GM12878 (cell line): ENCODE results near the gene ARL3. TPM values are rescaled to one million over a fixed set of nuclear protein-coding genes. Genes with fewer than 3 reads are reported as not detected.

Experiments used
- ATAC-seq: fragments of 200-7000 bp; cut with Tn5 transposase; 3 replicates; pipeline ENCODE4 v1.9.1; 2020; ENCODE audit warnings: mild to moderate bottlenecking, moderate library complexity
- BruUV-seq: library from RNA; stranded (reverse); fragments of 400-500 nt; replicated peaks from 2 replicates; lab custom pipeline; 2021; lab: Mats Ljungman, UMichigan
- CTCF ChIA-PET: fragments of 300-600 bp; sonication (Branson Sonifier 250); formaldehyde crosslinking; extraction: SDS; loops from one replicate; lab custom pipeline; 2021; ENCODE audit warnings: inconsistent platforms; lab: Yijun Ruan, JAX
- POLR2A ChIA-PET: fragments of 350-600 bp; formaldehyde crosslinking; extraction: SDS; loops from one replicate; lab custom pipeline; 2021; ENCODE audit warnings: inconsistent platforms; lab: Charles Lee
- RAD21 ChIA-PET: fragments of 300-600 bp; sonication (Branson Sonifier 250); formaldehyde crosslinking; loops from one replicate; lab custom pipeline; 2023; ENCODE audit warnings: antibody characterized with exemption; ENCODE audit not compliant: unreplicated experiment; lab: Charles Lee
- SMC1A ChIA-PET: fragments of 300-600 bp; sonication (Branson Sonifier 250); formaldehyde crosslinking; loops from one replicate; lab custom pipeline; 2023; ENCODE audit not compliant: unreplicated experiment, uncharacterized antibody; lab: Charles Lee
- DNase-seq: peaks from one replicate; pipeline ENCODE4 v3.0.0-alpha.2; 2011; ENCODE audit warnings: low read depth, low spot score
- FAIRE-seq: peaks from 3 replicates; lab custom pipeline; 2011; peaks lifted over from hg19 to GRCh38; lab: Jason Lieb, UNC
- H2AFZ ChIP-seq: 2 replicates; pipeline ENCODE4 v1.6.0; 2011; ENCODE audit warnings: low read depth, low read length, control low read depth; ENCODE audit not compliant: control insufficient read depth
- H3K27ac ChIP-seq: 2 replicates; pipeline ENCODE4 v1.5.1; 2011; ENCODE audit warnings: control low read depth; ENCODE audit not compliant: control insufficient read depth, insufficient read depth
- H3K27me3 ChIP-seq, 2 experiments: replicated peaks in 1 of 2; 2 replicates each; pipeline versions ENCODE4 v1.6.0 to v1.6.1; 2011; ENCODE audit warnings: low read length in 1 of 2; ENCODE audit not compliant: control insufficient read depth in 2 of 2, insufficient read depth in 2 of 2
- H3K36me3 ChIP-seq, 2 experiments: 2 replicates each; pipeline ENCODE4 v1.5.1; 2011; ENCODE audit warnings: low read length in 1 of 2; ENCODE audit not compliant: control insufficient read depth in 2 of 2, insufficient read depth in 2 of 2
- H3K4me1 ChIP-seq: 2 replicates; pipeline ENCODE4 v1.6.1; 2011; ENCODE audit warnings: mild to moderate bottlenecking, low read length, moderate library complexity, mixed read lengths; ENCODE audit not compliant: control insufficient read depth, insufficient read depth
- H3K4me2 ChIP-seq: 2 replicates; pipeline ENCODE4 v1.6.0; 2011; ENCODE audit warnings: control low read depth; ENCODE audit not compliant: control insufficient read depth, insufficient read depth
- H3K4me3 ChIP-seq: fragments of 200-600 bp; sonication (generic); 2 replicates; pipeline ENCODE4 v1.5.1; 2016
- H3K79me2 ChIP-seq: 2 replicates; pipeline ENCODE4 v1.6.0; 2011; ENCODE audit warnings: low read length; ENCODE audit not compliant: control insufficient read depth, insufficient read depth
- H3K9ac ChIP-seq: 2 replicates; pipeline ENCODE4 v1.8.0; 2011; ENCODE audit warnings: low read length, control low read depth, mixed read lengths; ENCODE audit not compliant: control insufficient read depth, insufficient read depth
- H3K9me3 ChIP-seq: replicated peaks from 3 replicates; pipeline ENCODE4 v1.5.1; 2011; ENCODE audit warnings: mild to moderate bottlenecking, low read length; ENCODE audit not compliant: control insufficient read depth, insufficient read depth
- H4K20me1 ChIP-seq: 2 replicates; pipeline ENCODE4 v1.6.0; 2011; ENCODE audit not compliant: control insufficient read depth, insufficient read depth
- BMI1 ChIP-seq: fragments of 450-650 bp; IDR thresholded peaks from 2 replicates; pipeline ENCODE4 v1.6.1; 2016; ENCODE audit warnings: mild to moderate bottlenecking, moderate library complexity, borderline replicate concordance
- CUX1 ChIP-seq: IDR thresholded peaks from 2 replicates; pipeline ENCODE4 v1.6.1; 2012; ENCODE audit warnings: improper control_type of control experiment, low read depth, low read length; ENCODE audit not compliant: insufficient replicate concordance
- DPF2 ChIP-seq: fragments of 450-650 bp; IDR thresholded peaks from 2 replicates; pipeline ENCODE4 v1.6.1; 2017; ENCODE audit warnings: mild to moderate bottlenecking
- ELK1 ChIP-seq: IDR thresholded peaks from 2 replicates; pipeline ENCODE4 v1.6.1; 2012; ENCODE audit warnings: low read depth, low read length, improper control_type of control experiment
- FOXK2 ChIP-seq: fragments of 450-650 bp; IDR thresholded peaks from 2 replicates; pipeline ENCODE4 v1.6.1; 2017; ENCODE audit warnings: mild to moderate bottlenecking, moderate library complexity
- JUNB ChIP-seq: IDR thresholded peaks from 2 replicates; pipeline ENCODE4 v1.6.1; 2016; ENCODE audit warnings: antibody characterized with exemption, mild to moderate bottlenecking
- MEF2B ChIP-seq: fragments of 450-650 bp; IDR thresholded peaks from 2 replicates; pipeline ENCODE4 v1.6.1; 2018; ENCODE audit warnings: mild to moderate bottlenecking, moderate library complexity; ENCODE audit not compliant: partially characterized antibody, poor library complexity, severe bottlenecking
- MXI1 ChIP-seq: fragments of 150-350 bp; IDR thresholded peaks from 2 replicates; pipeline ENCODE4 v1.6.1; 2011; ENCODE audit warnings: low read depth, mild to moderate bottlenecking, inconsistent platforms, low read length, improper control_type of control experiment
- NBN ChIP-seq: fragments of 450-650 bp; IDR thresholded peaks from 2 replicates; pipeline ENCODE4 v1.6.1; 2016
- PBX3 ChIP-seq: IDR thresholded peaks from 2 replicates; pipeline ENCODE4 v1.6.1; 2011; ENCODE audit warnings: mild to moderate bottlenecking, low read depth, low read length, moderate library complexity; ENCODE audit not compliant: insufficient replicate concordance
- PKNOX1 ChIP-seq: fragments of 450-650 bp; IDR thresholded peaks from 2 replicates; pipeline ENCODE4 v1.6.1; 2016; ENCODE audit warnings: mild to moderate bottlenecking
- RAD51 ChIP-seq: fragments of 450-650 bp; IDR thresholded peaks from 2 replicates; pipeline ENCODE4 v1.6.1; 2016; ENCODE audit warnings: moderate library complexity, mild to moderate bottlenecking, inconsistent platforms
- STAT3 ChIP-seq: IDR thresholded peaks from 2 replicates; pipeline ENCODE4 v1.6.1; 2011; ENCODE audit warnings: low read depth, low read length, improper control_type of control experiment
- YBX1 ChIP-seq: fragments of 450-650 bp; IDR thresholded peaks from 2 replicates; pipeline ENCODE4 v1.6.1; 2016; ENCODE audit warnings: antibody characterized with exemption
- ZBED1 ChIP-seq: IDR thresholded peaks from 2 replicates; pipeline ENCODE4 v1.6.1; 2016; ENCODE audit warnings: borderline replicate concordance
- WGBS: methylation state at CpG from one replicate; pipeline ENCODE4 v1.1.6; 2016; ENCODE audit warnings: low lambda C conversion rate; ENCODE audit not compliant: insufficient replicate concordance, insufficient coverage; ENCODE audit errors: missing lambda C conversion rate; 5-methylcytosine and 5-hydroxymethylcytosine counted together
- in situ Hi-C: fragments of 300-500 bp; cut with MboI; formaldehyde crosslinking; loops from 9 replicates; pipeline ENCODE4 v1.14.3; 2018; ENCODE audit warnings: mixed read lengths
- intact Hi-C: fragments of 100-400 bp; cut with micrococcal nuclease; formaldehyde crosslinking; loops from one replicate; pipeline ENCODE4 v1.14.2; 2022; ENCODE audit not compliant: unreplicated experiment
- polyA plus RNA-seq, 11 experiments: library from polyadenylated mRNA; depleted of rRNA in 4 of 11; unstranded in 6 of 11; stranded (reverse) in 5 of 11; fragments of >200 nt; fragmentation: Nextera tagmentation in 4 of 11; fragmentation: Illumina TruSeq in 1 of 11; extraction: Ambion mirVana in 4 of 11; extraction: Trizol in 1 of 11; gene quantifications; 1 replicate in 1 of 11; 2 replicates in 10 of 11; pipeline versions ENCODE4 v1.2.1 to v1.2.3, GENCODE V29; 2011 to 2016; ENCODE audit warnings: inconsistent platforms in 2 of 11, missing spikeins in 2 of 11, low read depth in 1 of 11
- total RNA-seq, 4 experiments: library from RNA; depleted of rRNA in 3 of 4; stranded (reverse); fragments of >200 nt in 3 of 4; fragmentation: Illumina TruSeq in 1 of 4; extraction: Trizol in 1 of 4; gene quantifications; 2 replicates each; pipeline versions ENCODE4 v1.2.1 to v1.2.3, GENCODE V29; 2013 to 2021

The ARL3 gene
- total and polyA plus RNA-seq, 10 of the 15 experiments (the other 5 are each of a cell fraction or from before 2014, with no cell fraction given) = 4.9 to 26.1 (median 11.0) TPM

GRCh38 chr10:102647443-102648268, 66.5 kb downstream of the ARL3 start:
- WGBS = 32% methylated on average over 7 of the region's 7 CpGs
- no peaks in the 10 kb centered on the region for H4K20me1 ChIP-seq
- H3K9ac ChIP-seq = peak overlapping the region; percentile 99
- peak overlapping the region; percentile 96 for H3K27ac ChIP-seq
- in situ Hi-C loops (no loop called here), intact Hi-C loops (loop anchor here (2.0 to 10.0 kb wide), 3 partner anchors 65 to 547 kb away; partner anchors contain the start of genes NFKB2 and NT5C2)
- H3K9me3 ChIP-seq = no peaks in the 10 kb centered on the region
- H2AFZ ChIP-seq = no peak overlapping the region
- H3K27me3 ChIP-seq = no peaks in the 10 kb centered on the region
- no peaks in the 10 kb centered on the region for H3K36me3 ChIP-seq
- BruUV-seq = no TSS peak
- peak overlapping the region; percentile 98 for H3K4me2 ChIP-seq
- peak overlapping the region; percentile 93 for H3K4me3 ChIP-seq
- CTCF ChIA-PET = interaction anchor here (13.5 kb wide), 1 partner anchor 29 kb away, joined by 128 read pairs; no protein-coding TSS in a partner anchor
- peaks cover 54% of the 10 kb centered on the region for H3K4me1 ChIP-seq
- SMC1A ChIA-PET = interaction anchor here (3.8 to 9.3 kb wide), 2 partner anchors 12 to 28 kb away, joined by 27 to 103 read pairs; no protein-coding TSS in a partner anchor
- ATAC-seq (no peak), FAIRE-seq (no peak), DNase-seq (no peak)
- RAD21 ChIA-PET = interaction anchor here (1.6 to 5.0 kb wide), 5 partner anchors 13 to 64 kb away, joined by 6 to 59 read pairs (median 35); partner anchors contain the start of genes ARL3 and SFXN2
- H3K79me2 ChIP-seq = peaks cover 91% of the 10 kb centered on the region
- POLR2A ChIA-PET = interaction anchor here (0.6 to 14.1 kb wide), 5 partner anchors 8 to 66 kb away, joined by 3 to 151 read pairs (median 36); partner anchors contain the start of genes ARL3 and SFXN2
- TF ChIP-seq PKNOX1 (peak; percentile 75), DPF2 (no peak), ZBED1 (no peak), RAD51 (no peak), MEF2B (peak; percentile 85), ELK1 (no peak), CUX1 (no peak), STAT3 (no peak), JUNB (no peak), FOXK2 (no peak), YBX1 (no peak), BMI1 (no peak), MXI1 (no peak), NBN (no peak), PBX3 (peak; percentile 57)
